B cell (primary cell): Measurements from ENCODE around the gene PCSK6. TPM values are rescaled to one million over a fixed set of nuclear protein-coding genes. Genes with fewer than 3 reads are reported as not detected.

ENCODE experiments used
- ATAC-seq: fragments of 200-7000 bp; cut with Tn5 transposase; one replicate; pipeline ENCODE4 v1.10.0; 2021; ENCODE audit warnings: low read depth, mild to moderate bottlenecking, moderate number of reproducible peaks, moderate library complexity
- CTCF ChIA-PET: fragments of 350-600 bp; sonication (Branson Sonifier 250); formaldehyde crosslinking; loops from one replicate; lab custom pipeline; 2021; ENCODE audit warnings: antibody characterized with exemption, inconsistent platforms; lab: Charles Lee
- POLR2A ChIA-PET: fragments of 350-600 bp; sonication (Branson Sonifier 250); formaldehyde crosslinking; loops from one replicate; lab custom pipeline; 2021; ENCODE audit warnings: antibody characterized with exemption; lab: Charles Lee
- DNase-seq: peaks from one replicate; pipeline ENCODE4 v3.0.0; 2013
- H2AFZ ChIP-seq: 2 replicates; pipeline ENCODE4 v1.6.1; 2012; ENCODE audit warnings: mild to moderate bottlenecking, low read depth, low read length; ENCODE audit not compliant: insufficient read depth, poor library complexity, severe bottlenecking
- H3K27ac ChIP-seq, 2 donors: 1 replicate in 1 of 2; 2 replicates in 1 of 2; pipeline ENCODE4 v1.5.1; 2012 to 2013; ENCODE audit warnings: low read length in 2 of 2, mild to moderate bottlenecking in 2 of 2, moderate library complexity in 1 of 2
- H3K27me3 ChIP-seq, 4 experiments: fragments of 200-600 bp in 1 of 4; sonication (generic) in 1 of 4; replicated peaks in 1 of 4; 1 replicate in 2 of 4; 2 replicates in 2 of 4; pipeline versions ENCODE4 v1.6.1 to v1.7.0; 2013 to 2016; ENCODE audit warnings: low read length in 3 of 4, mild to moderate bottlenecking in 2 of 4, mixed read lengths in 1 of 4, moderate library complexity in 1 of 4; ENCODE audit not compliant: insufficient read depth in 4 of 4, control insufficient read depth in 3 of 4; ENCODE audit errors: control extremely low read depth in 1 of 4
- H3K36me3 ChIP-seq, 2 experiments: replicated peaks in 1 of 2; 1 replicate in 1 of 2; 2 replicates in 1 of 2; pipeline versions ENCODE4 v1.6.1 to v1.7.1; 2013; ENCODE audit warnings: low read length in 1 of 2; ENCODE audit not compliant: insufficient read depth in 2 of 2, control insufficient read depth in 1 of 2; ENCODE audit errors: control extremely low read depth in 1 of 2, extremely low read depth in 1 of 2
- H3K4me1 ChIP-seq, 2 donors: fragments of 200-600 bp in 1 of 2; sonication (generic) in 1 of 2; 1 replicate in 1 of 2; 2 replicates in 1 of 2; pipeline versions ENCODE4 v1.5.1 to v1.6.1; 2013 to 2017; ENCODE audit warnings: low read length in 2 of 2; ENCODE audit not compliant: control insufficient read depth in 2 of 2, insufficient read depth in 2 of 2
- H3K4me2 ChIP-seq: replicated peaks from 2 replicates; pipeline ENCODE3; 2012; ENCODE audit warnings: mild to moderate bottlenecking, low read depth, low read length; ENCODE audit not compliant: poor library complexity, severe bottlenecking
- H3K4me3 ChIP-seq, 5 experiments: fragments of 200-600 bp in 1 of 5; sonication (generic) in 1 of 5; 1 replicate in 3 of 5; 2 replicates in 2 of 5; pipeline versions ENCODE4 v1.5.1 to v1.7.0; 2011 to 2016; ENCODE audit warnings: low read length in 4 of 5, mild to moderate bottlenecking in 4 of 5, low read depth in 2 of 5, control low read depth in 1 of 5, moderate library complexity in 1 of 5; ENCODE audit not compliant: insufficient read depth in 1 of 5; ENCODE audit errors: control extremely low read depth in 1 of 5, extremely low read depth in 1 of 5
- H3K79me2 ChIP-seq: fragments of 200-600 bp; sonication (generic); one replicate; pipeline ENCODE4 v1.6.0; 2016; ENCODE audit warnings: low read length; ENCODE audit not compliant: control insufficient read depth, insufficient read depth
- H3K9ac ChIP-seq: fragments of 200-600 bp; sonication (generic); 2 replicates; pipeline ENCODE4 v1.6.1; 2017; ENCODE audit warnings: mild to moderate bottlenecking, low read length, moderate library complexity
- H3K9me3 ChIP-seq, 3 donors: one replicate each; pipeline versions ENCODE4 v1.6.1 to v1.7.1; 2013; ENCODE audit warnings: low read length in 2 of 3; ENCODE audit not compliant: control insufficient read depth in 2 of 3, insufficient read depth in 1 of 3; ENCODE audit errors: control extremely low read depth in 1 of 3
- H4K20me1 ChIP-seq: 2 replicates; pipeline ENCODE4 v1.6.0; 2012; ENCODE audit warnings: mild to moderate bottlenecking, low read length; ENCODE audit not compliant: insufficient read depth, control insufficient read depth, poor library complexity, severe bottlenecking
- H3K27ac Mint-ChIP-seq: one replicate; pipeline ENCODE4 v1.8.0; 2021; ENCODE audit warnings: mixed read lengths
- H3K27me3 Mint-ChIP-seq: one replicate; pipeline ENCODE4 v1.8.0; 2021; ENCODE audit warnings: mixed read lengths
- H3K4me1 Mint-ChIP-seq: one replicate; pipeline ENCODE4 v1.8.0; 2021; ENCODE audit warnings: mixed read lengths
- H3K4me3 Mint-ChIP-seq: one replicate; pipeline ENCODE4 v1.8.0; 2021; ENCODE audit warnings: mixed read lengths
- H3K9me3 Mint-ChIP-seq: one replicate; pipeline ENCODE4 v1.8.0; 2022; ENCODE audit warnings: mixed read lengths; ENCODE audit not compliant: insufficient read depth
- CTCF ChIP-seq: fragments of 200-600 bp; IDR thresholded peaks from one replicate; pipeline ENCODE4 v1.8.0; 2022; ENCODE audit warnings: antibody characterized with exemption, mild to moderate bottlenecking
- EZH2 ChIP-seq: IDR thresholded peaks from 2 replicates; pipeline ENCODE4 v1.6.1; 2012; ENCODE audit warnings: borderline replicate concordance, low read depth, mild to moderate bottlenecking, moderate library complexity, low read length; ENCODE audit not compliant: insufficient read depth, poor library complexity, severe bottlenecking
- WGBS: methylation state at CpG from one replicate; pipeline ENCODE4 v1.1.5; 2013; ENCODE audit warnings: missing lambda C conversion rate; ENCODE audit not compliant: insufficient coverage; 5-methylcytosine and 5-hydroxymethylcytosine counted together
- intact Hi-C: fragments of 100-400 bp; cut with micrococcal nuclease; formaldehyde crosslinking; loops from one replicate; pipeline ENCODE4 v1.10.0; 2022
- polyA plus RNA-seq: library from polyadenylated mRNA; depleted of rRNA; stranded (reverse); fragments of >200 nt; gene quantifications from 2 replicates; pipeline ENCODE4 v1.2.3, GENCODE V29; 2012
- total RNA-seq, 2 donors: library from RNA; stranded (reverse); fragments of 120-200 nt in 1 of 2; gene quantifications; 1 replicate in 1 of 2; 2 replicates in 1 of 2; pipeline versions ENCODE4 v1.2.3 to v1.2.4, GENCODE V29; 2013 to 2022

PCSK6 gene
- total and polyA plus RNA-seq, 2 donors (not counting 1 experiment from before 2014, with no cell fraction given): 0.66 to 1.6 TPM

- DNase-seq (no peak), ATAC-seq (no peak)
- Histone ChIP-seq H3K9me3 (peaks cover 0 to 11% (median 0%) of the 10 kb centered on the region in 3 donors), H4K20me1 (no peaks in the 10 kb centered on the region), H3K27me3 (peaks cover 0 to 21% (median 0%) of the 10 kb centered on the region in 4 experiments), H3K36me3 (no peaks in the 10 kb centered on the region), H3K4me3 (no peak overlapping the region), H3K79me2 (no peaks in the 10 kb centered on the region), H3K27ac (no peak overlapping the region), H2AFZ (no peak overlapping the region), H3K4me1 (no peaks in the 10 kb centered on the region), H3K4me2 (no peak overlapping the region), H3K9ac (no peak overlapping the region)
- ChIA-PET CTCF (no interaction called here), POLR2A (no interaction called here)
- Mint-ChIP-seq H3K27ac (no peak overlapping the region), H3K4me1 (no peaks in the 10 kb centered on the region), H3K27me3 (peaks cover 52% of the 10 kb centered on the region), H3K9me3 (peaks cover 2% of the 10 kb centered on the region), H3K4me3 (no peak overlapping the region)
- intact Hi-C loops: no loop called here
- 83% methylated on average over 21 of the region's 21 CpGs for WGBS
- TF ChIP-seq EZH2 (no peak), CTCF (no peak)
Measured at GRCh38 chr15:101326462-101327146, 162.9 kb downstream of the PCSK6 start.

GRCh38 chr15:101326026-101326315 lies 163.5 kb downstream of the PCSK6 start:
- WGBS: 87% methylated on average over 4 of the region's 8 CpGs
- ATAC-seq (no peak), DNase-seq (no peak)
- H3K9ac ChIP-seq: no peak overlapping the region
- peaks cover 59% of the 10 kb centered on the region for H3K27me3 Mint-ChIP-seq
- no peaks in the 10 kb centered on the region for H4K20me1 ChIP-seq
- H3K36me3 ChIP-seq: no peaks in the 10 kb centered on the region
- H3K4me3 Mint-ChIP-seq: no peak overlapping the region
- H3K9me3 ChIP-seq: peaks cover 0 to 7% (median 0%) of the 10 kb centered on the region in 3 donors
- H3K79me2 ChIP-seq: no peaks in the 10 kb centered on the region
- TF ChIP-seq EZH2 (no peak), CTCF (no peak)
- intact Hi-C loops: no loop called here
- no peak overlapping the region for H2AFZ ChIP-seq
- ChIA-PET POLR2A (no interaction called here), CTCF (no interaction called here)
- peaks cover 0 to 2% of the 10 kb centered on the region in 2 donors for H3K4me1 ChIP-seq
- no peaks in the 10 kb centered on the region for H3K4me1 Mint-ChIP-seq
- H3K9me3 Mint-ChIP-seq: peaks cover 2% of the 10 kb centered on the region
- H3K27ac Mint-ChIP-seq: no peak overlapping the region
- no peak overlapping the region for H3K4me2 ChIP-seq
- H3K4me3 ChIP-seq: no peak overlapping the region
- peaks cover 0 to 26% (median 3%) of the 10 kb centered on the region in 4 experiments for H3K27me3 ChIP-seq
- H3K27ac ChIP-seq: no peak overlapping the region
